GM12801 (cell line): ENCODE data around the gene CLEC5A.

Source experiments
- TF ChIP-seq, protein P1 (sequence below): IDR thresholded peaks from one replicate; pipeline ENCODE4 v1.5.1; 2011; ENCODE audit warnings: control low read depth; ENCODE audit not compliant: insufficient read length; ENCODE audit errors: extremely low read depth

The CLEC5A gene

GRCh38 chr7:141946796-141947195 lies at the start of gene CLEC5A:
CLEC5A (minus strand) TSS chr7:141946974; CDS start chr7:141946292, 682 bp downstream.
- TF ChIP-seq, protein P1, sequence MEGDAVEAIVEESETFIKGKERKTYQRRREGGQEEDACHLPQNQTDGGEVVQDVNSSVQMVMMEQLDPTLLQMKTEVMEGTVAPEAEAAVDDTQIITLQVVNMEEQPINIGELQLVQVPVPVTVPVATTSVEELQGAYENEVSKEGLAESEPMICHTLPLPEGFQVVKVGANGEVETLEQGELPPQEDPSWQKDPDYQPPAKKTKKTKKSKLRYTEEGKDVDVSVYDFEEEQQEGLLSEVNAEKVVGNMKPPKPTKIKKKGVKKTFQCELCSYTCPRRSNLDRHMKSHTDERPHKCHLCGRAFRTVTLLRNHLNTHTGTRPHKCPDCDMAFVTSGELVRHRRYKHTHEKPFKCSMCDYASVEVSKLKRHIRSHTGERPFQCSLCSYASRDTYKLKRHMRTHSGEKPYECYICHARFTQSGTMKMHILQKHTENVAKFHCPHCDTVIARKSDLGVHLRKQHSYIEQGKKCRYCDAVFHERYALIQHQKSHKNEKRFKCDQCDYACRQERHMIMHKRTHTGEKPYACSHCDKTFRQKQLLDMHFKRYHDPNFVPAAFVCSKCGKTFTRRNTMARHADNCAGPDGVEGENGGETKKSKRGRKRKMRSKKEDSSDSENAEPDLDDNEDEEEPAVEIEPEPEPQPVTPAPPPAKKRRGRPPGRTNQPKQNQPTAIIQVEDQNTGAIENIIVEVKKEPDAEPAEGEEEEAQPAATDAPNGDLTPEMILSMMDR = no peak

- TF ChIP-seq, protein P1 = no peak
These were observed 46.6 kb upstream of the CLEC5A start for GRCh38 chr7:141993354-141993753.

GRCh38 chr7:141992688-141993087 lies 45.9 kb upstream of the CLEC5A start:
- TF ChIP-seq, protein P1 = no peak

- TF ChIP-seq, protein P1 = no peak
These were observed 45.4 kb upstream of the CLEC5A start for GRCh38 chr7:141992156-141992555.

DNA sequence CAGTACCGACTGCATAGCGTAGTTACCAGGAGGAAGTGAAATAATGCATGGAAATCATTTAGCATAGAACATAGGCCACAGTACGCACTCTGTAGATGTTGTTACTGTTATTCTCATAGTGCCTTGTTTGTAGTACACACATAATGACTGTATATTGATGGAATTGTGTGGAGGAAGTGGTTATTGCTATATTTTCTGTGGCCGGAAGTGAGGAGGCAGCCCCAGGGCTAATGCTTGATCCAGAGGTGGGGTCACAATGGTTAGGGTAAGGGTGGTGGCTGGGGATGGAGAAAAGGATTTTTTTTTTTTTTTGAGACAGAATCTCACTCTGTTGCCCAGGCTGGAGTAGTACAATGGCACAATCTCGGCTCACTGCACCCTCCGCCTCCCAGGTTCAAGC lies 44.4 kb upstream of the CLEC5A start:
- TF ChIP-seq, protein P1 = no peak

GRCh38 chr7:141990011-141990725 lies 43.4 kb upstream of the CLEC5A start:
- TF ChIP-seq, protein P1 = no peak

GRCh38 chr7:141986923-141987322 lies 40.1 kb upstream of the CLEC5A start:
- TF ChIP-seq, protein P1 = no peak
